Right atrium auricular region (tissue), 2 donors: ENCODE data around the gene FRY. TPM values are rescaled to one million over a fixed set of nuclear protein-coding genes. Genes with fewer than 3 reads are reported as not detected.

Experiments
- DNase-seq: peaks from one replicate; pipeline ENCODE4 v3.0.0-alpha.2; 2019; ENCODE audit warnings: low spot score
- H3K27ac ChIP-seq, 2 donors: fragments of 200-600 bp; sonication (generic); 1 replicate in 1 of 2; 2 replicates in 1 of 2; pipeline ENCODE4 v1.5.1; 2016 to 2019
- H3K27me3 ChIP-seq, 2 donors: fragments of 200-600 bp; sonication (generic); one replicate each; pipeline versions ENCODE4 v1.5.1 to v1.6.0; 2017 to 2019
- H3K36me3 ChIP-seq: fragments of 200-600 bp; sonication (generic); one replicate; pipeline ENCODE4 v1.5.1; 2016
- H3K4me1 ChIP-seq, 2 donors: fragments of 200-600 bp; sonication (generic); one replicate each; pipeline versions ENCODE4 v1.5.1 to v1.6.0; 2017 to 2019
- H3K4me3 ChIP-seq, 2 donors: fragments of 200-600 bp; sonication (generic); 1 replicate in 1 of 2; 2 replicates in 1 of 2; pipeline ENCODE4 v1.5.1; 2017 to 2019; ENCODE audit warnings: mild to moderate bottlenecking in 1 of 2, moderate library complexity in 1 of 2
- H3K9me3 ChIP-seq, 2 donors: fragments of 200-600 bp; sonication (generic); one replicate each; pipeline ENCODE4 v1.5.1; 2019
- total RNA-seq, 2 donors: library from RNA; depleted of rRNA; stranded (reverse); fragments of >200 nt; gene quantifications; one replicate each; pipeline ENCODE4 v1.1.0, GENCODE V29; 2016
- TF ChIP-seq, protein P1 (sequence below), 2 donors: fragments of 200-600 bp; sonication (generic); IDR thresholded peaks; one replicate each; pipeline ENCODE4 v1.5.1; 2019; ENCODE audit warnings: antibody characterized with exemption in 2 of 2

The FRY gene
- total RNA-seq, 2 donors from 2014 or later = 94.8 to 183 TPM

DNA sequence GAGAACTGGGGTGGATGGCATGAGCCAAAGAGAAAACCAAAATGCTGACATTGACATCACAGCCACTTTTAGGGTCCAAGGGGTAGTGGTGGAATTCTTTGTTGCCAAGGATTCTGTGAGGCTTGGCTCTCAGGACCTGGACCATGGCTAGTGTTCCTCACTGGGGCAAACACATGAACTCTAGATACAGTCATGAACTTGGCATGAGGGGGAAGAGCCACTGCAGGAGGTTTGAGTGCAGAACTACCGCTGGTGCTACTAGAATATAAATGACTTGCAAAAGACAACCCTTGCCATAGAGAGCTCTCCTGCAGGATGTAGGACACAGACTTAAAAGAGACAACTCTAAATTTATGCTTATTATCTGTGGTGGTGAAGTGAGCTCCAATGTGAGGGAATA lies 29.8 kb upstream of the FRY start:
- Histone ChIP-seq H3K4me3 (no peak overlapping the region), H3K36me3 (no peaks in the 10 kb centered on the region), H3K27ac (peak overlapping the region; percentile 39 to 41), H3K9me3 (no peaks in the 10 kb centered on the region), H3K27me3 (no peaks in the 10 kb centered on the region), H3K4me1 (peaks cover 0 to 20% of the 10 kb centered on the region in 2 donors)
- DNase-seq = no peak
- TF ChIP-seq, protein P1, sequence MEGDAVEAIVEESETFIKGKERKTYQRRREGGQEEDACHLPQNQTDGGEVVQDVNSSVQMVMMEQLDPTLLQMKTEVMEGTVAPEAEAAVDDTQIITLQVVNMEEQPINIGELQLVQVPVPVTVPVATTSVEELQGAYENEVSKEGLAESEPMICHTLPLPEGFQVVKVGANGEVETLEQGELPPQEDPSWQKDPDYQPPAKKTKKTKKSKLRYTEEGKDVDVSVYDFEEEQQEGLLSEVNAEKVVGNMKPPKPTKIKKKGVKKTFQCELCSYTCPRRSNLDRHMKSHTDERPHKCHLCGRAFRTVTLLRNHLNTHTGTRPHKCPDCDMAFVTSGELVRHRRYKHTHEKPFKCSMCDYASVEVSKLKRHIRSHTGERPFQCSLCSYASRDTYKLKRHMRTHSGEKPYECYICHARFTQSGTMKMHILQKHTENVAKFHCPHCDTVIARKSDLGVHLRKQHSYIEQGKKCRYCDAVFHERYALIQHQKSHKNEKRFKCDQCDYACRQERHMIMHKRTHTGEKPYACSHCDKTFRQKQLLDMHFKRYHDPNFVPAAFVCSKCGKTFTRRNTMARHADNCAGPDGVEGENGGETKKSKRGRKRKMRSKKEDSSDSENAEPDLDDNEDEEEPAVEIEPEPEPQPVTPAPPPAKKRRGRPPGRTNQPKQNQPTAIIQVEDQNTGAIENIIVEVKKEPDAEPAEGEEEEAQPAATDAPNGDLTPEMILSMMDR (IDR thresholded peaks at IDR 0.05) = no peak

DNA sequence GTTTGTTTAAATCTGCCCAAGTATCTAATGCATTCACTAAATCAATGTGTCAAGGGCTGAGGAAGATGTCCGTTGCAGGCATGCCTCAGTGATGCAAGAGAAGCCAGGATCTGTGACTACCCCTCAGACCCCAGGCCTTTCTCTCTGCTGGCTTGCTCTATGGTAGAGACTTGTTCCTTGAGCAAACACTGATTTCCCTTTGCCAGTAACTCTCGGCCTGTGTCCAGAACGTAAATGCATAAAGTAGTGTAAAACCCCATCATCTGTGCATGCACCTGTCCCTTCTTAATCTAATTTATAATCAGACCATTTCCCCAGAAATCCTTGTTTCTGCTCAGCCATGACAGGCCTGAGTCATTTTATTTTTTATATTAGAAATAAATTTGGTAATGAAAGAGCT lies 28.7 kb upstream of the FRY start:
- H3K4me1 ChIP-seq = peaks cover 0 to 14% of the 10 kb centered on the region in 2 donors
- H3K27me3 ChIP-seq = no peaks in the 10 kb centered on the region
- no peaks in the 10 kb centered on the region for H3K36me3 ChIP-seq
- no peak for DNase-seq
- no peak overlapping the region for H3K4me3 ChIP-seq
- no peak overlapping the region for H3K27ac ChIP-seq
- TF ChIP-seq, protein P1 (IDR thresholded peaks at IDR 0.05) = no peak
- H3K9me3 ChIP-seq = no peaks in the 10 kb centered on the region

DNA sequence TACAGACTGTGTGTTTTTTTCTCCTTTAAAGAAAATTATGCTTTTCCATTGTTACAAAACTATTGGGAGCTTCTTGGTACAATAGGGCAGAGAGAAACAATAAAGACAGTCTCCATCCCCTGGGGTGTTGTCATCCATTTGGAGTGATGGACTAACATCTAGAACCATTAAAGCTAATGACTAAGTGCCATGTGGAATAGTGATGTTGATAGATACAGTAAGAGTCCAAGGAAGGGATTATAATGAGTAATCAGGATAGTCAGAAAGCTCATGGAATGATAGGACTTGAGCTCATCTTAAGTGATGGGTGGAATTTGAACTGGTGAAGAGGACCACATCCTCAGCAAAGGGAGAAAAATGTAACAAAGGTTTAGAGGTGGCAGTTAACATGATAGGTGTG lies 24.1 kb upstream of the FRY start:
- DNase-seq = no peak
- TF ChIP-seq, protein P1 (IDR thresholded peaks at IDR 0.05) = no peak
- Histone ChIP-seq H3K4me3 (no peak overlapping the region), H3K36me3 (no peaks in the 10 kb centered on the region), H3K9me3 (no peaks in the 10 kb centered on the region), H3K4me1 (peaks cover 0 to 13% of the 10 kb centered on the region in 2 donors), H3K27ac (no peak overlapping the region), H3K27me3 (no peaks in the 10 kb centered on the region)

DNA sequence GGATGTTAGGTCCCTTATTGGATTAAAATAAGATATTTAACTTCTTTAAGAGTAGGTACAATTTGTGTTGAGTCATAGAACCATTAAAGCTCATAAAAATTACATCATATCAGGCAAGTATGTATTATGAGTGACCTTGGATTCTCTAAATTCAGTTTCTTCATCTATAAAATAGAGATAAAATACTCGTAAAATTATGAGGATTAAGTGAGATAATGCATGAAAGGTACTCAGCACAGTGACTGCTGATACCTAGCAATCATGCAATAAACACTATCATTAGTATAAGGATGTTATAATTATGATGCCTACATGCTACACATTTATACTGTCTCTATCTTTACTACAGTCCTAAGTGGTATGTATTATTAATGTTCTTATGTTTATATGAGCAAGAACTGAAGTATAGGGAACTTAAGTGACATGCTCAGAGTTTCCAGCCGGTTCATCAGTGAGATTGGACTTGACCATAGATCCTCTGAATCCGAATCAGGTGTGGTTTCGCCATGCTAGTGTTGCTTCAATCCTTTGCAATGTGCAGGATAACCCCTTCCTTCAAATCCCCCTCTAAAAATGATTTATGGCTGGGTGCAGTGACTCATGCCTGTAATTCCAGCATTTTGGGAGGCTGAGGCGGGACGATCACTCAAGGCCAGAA lies 22.9 kb upstream of the FRY start:
- TF ChIP-seq, protein P1 (IDR thresholded peaks at IDR 0.05) = no peak
- Histone ChIP-seq H3K9me3 (no peaks in the 10 kb centered on the region), H3K36me3 (no peaks in the 10 kb centered on the region), H3K27me3 (no peaks in the 10 kb centered on the region), H3K27ac (no peak overlapping the region), H3K4me3 (no peak overlapping the region), H3K4me1 (peaks cover 0 to 13% of the 10 kb centered on the region in 2 donors)
- no peak for DNase-seq

DNA sequence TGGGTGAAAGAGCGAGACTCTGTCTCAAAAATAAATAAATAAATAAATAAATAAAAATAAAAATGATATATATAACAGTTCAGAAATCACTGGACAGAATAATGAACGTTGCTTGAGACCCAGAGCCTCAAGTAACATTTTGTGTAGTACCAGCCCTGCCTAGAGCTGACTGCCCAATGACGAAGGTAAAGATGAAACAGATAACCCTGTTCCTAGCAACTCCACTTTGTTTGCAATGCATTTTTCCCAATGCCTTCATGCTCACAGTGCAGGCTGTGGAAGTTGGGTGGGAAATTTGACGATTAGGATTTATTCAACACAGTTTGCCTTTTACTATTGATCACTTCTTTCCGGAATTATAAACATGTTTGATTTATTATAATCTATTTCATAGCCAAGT lies 22.2 kb upstream of the FRY start:
- no peak overlapping the region for H3K27ac ChIP-seq
- no peaks in the 10 kb centered on the region for H3K9me3 ChIP-seq
- peaks cover 0 to 11% of the 10 kb centered on the region in 2 donors for H3K4me1 ChIP-seq
- H3K36me3 ChIP-seq = no peaks in the 10 kb centered on the region
- DNase-seq = no peak
- H3K27me3 ChIP-seq = no peaks in the 10 kb centered on the region
- H3K4me3 ChIP-seq = no peak overlapping the region
- TF ChIP-seq, protein P1 (IDR thresholded peaks at IDR 0.05) = no peak

DNA sequence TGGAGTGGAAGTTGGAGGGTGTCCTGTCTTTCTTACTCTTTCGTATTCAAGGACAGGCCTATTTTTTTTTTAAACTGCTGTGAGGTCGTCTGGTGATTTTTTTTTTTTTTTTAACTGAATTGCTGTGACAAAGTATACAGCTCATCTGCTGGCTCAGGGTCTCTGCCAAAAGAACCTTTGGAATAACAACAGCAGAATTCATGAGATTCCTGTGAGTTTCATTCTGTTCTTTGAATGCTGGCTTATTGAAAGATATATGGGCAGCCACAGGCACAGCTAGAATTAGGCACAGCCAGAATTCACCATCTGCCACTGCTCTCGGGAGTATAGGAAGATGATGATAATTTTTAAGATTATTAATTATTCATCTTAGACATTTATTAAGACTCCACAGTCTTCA lies 21.4 kb upstream of the FRY start:
- TF ChIP-seq, protein P1 (IDR thresholded peaks at IDR 0.05) = no peak
- Histone ChIP-seq H3K4me1 (peaks cover 0 to 3% of the 10 kb centered on the region in 2 donors), H3K36me3 (no peaks in the 10 kb centered on the region), H3K9me3 (no peaks in the 10 kb centered on the region), H3K27ac (no peak overlapping the region), H3K27me3 (no peaks in the 10 kb centered on the region), H3K4me3 (no peak overlapping the region)
- no peak for DNase-seq
